ENCODE data around the gene MT1G.

- no peak for TF ChIP-seq POLR2A (IDR thresholded peaks at IDR 0.05; ENCODE audit: low read depth, low read length)
- no peak for TF ChIP-seq POLR2AphosphoS5 (IDR thresholded peaks at IDR 0.05; ENCODE audit: low read depth, low read length)
- TF ChIP-seq TAF1 (IDR thresholded peaks at IDR 0.05; ENCODE audit: borderline replicate concordance, low read depth, low read length) = no peak
Observed at GRCh38 chr16:56710181-56710737, 42.4 kb upstream of the MT1G start.
